Coronary artery (tissue), 2 donors: ENCODE data around the gene CINP.

Experiments used
- DNase-seq: peaks from one replicate; pipeline ENCODE4 v3.0.0-alpha.2; 2017; ENCODE audit warnings: low spot score
- H3K27ac ChIP-seq, 2 donors: fragments of 200-600 bp; sonication (generic); one replicate each; pipeline ENCODE4 v1.5.1; 2016 to 2019
- H3K4me3 ChIP-seq: fragments of 200-600 bp; sonication (generic); 2 replicates; pipeline ENCODE4 v1.5.1; 2016; ENCODE audit warnings: mild to moderate bottlenecking, moderate library complexity
- CTCF ChIP-seq: fragments of 200-600 bp; sonication (generic); IDR thresholded peaks from one replicate; pipeline ENCODE4 v1.5.1; 2019; ENCODE audit warnings: antibody characterized with exemption

CINP gene

GRCh38 chr14:102346645-102347044, 16.0 kb downstream of the CINP start:
- TF ChIP-seq CTCF = no peak
- no peak for DNase-seq
- no peak overlapping the region for H3K4me3 ChIP-seq
- no peak overlapping the region for H3K27ac ChIP-seq

DNA sequence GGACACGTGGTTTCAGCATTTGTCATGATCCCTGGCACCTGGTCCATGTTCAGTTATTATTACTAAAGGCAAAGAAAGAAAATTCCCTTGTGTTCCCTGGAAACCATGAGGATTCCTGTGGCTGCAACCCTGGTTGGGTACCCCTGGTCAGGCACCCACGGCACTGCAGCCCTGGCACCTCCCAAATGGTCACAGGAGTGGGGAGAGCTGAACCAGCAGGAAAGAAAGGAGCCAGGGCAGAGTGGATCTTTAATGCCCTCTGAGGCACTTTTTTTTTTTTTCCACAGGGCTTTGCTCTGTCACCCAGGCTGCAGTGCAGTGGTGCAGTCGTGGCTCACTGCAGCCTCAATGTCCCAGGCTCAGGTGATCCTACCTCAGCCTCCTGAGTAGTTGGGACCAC, 17.5 kb downstream of the CINP start:
- Histone ChIP-seq H3K4me3 (no peak overlapping the region), H3K27ac (no peak overlapping the region)
- no peak for TF ChIP-seq CTCF
- DNase-seq = no peak

DNA sequence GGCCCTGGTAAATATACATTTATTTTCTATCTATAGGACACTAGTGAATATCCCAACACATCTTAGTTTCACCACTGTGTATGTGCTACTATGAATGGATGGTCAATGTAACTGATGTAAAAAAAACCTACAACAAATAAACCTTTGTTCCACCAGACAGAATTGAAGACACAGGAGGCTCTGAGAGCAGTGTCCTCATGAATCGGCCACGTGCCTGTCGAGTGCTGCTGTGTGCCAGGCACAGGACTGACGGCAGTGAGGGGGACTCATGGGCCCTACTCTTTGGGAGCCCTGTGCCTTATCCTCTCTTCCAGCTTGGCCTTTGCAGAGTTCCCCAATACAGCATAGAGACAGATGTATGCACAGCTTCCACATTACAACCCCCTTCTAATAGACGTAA, 18.2 kb downstream of the CINP start:
- Histone ChIP-seq H3K27ac (no peak overlapping the region), H3K4me3 (no peak overlapping the region)
- TF ChIP-seq CTCF = no peak
- no peak for DNase-seq

DNA sequence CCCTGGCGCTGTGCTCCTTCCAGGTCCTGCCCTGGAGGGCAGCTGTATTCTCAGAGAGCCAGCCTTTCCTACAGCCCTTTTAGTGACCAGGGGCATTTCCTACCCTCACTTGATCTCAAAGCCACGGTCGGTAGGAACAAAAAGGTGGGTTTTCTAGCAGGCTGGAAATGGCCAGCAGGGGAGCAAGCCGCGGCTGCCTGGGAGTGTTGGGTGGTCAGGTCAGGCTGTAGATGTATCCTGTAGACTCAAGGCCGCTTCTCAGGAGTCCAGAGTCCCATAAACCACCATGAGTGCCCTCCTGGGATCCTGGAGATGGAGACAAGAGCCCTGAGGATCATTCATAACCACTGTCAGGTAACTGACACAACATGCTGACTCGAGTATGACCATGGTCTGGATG, 18.6 kb downstream of the CINP start:
- no peak for TF ChIP-seq CTCF
- Histone ChIP-seq H3K4me3 (no peak overlapping the region), H3K27ac (no peak overlapping the region)
- no peak for DNase-seq

- no peak for TF ChIP-seq CTCF
- Histone ChIP-seq H3K27ac (no peak overlapping the region), H3K4me3 (no peak overlapping the region)
- DNase-seq = no peak
Measured at GRCh38 chr14:102342238-102342637, 20.5 kb downstream of the CINP start.

DNA sequence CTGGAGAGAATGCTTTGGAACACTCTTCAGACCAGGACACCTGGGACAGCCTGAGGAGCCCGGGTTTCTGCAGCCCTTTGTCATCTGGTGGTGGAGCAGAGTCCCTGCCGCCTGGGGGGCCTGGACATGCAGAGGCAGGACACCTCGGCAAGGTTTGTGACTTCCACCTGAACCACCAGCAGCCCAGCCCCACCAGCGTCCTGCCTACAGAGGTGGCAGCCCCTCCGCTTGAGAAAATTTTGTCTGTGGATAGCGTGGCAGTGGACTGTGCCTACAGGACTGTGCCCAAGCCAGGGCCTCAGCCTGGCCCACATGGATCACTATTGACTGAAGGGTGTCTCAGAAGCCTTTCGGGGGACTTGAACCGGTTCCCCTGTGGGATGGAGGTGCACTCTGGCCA, 21.1 kb downstream of the CINP start:
- TF ChIP-seq CTCF = no peak
- Histone ChIP-seq H3K27ac (no peak overlapping the region), H3K4me3 (no peak overlapping the region)
- DNase-seq = no peak

DNA sequence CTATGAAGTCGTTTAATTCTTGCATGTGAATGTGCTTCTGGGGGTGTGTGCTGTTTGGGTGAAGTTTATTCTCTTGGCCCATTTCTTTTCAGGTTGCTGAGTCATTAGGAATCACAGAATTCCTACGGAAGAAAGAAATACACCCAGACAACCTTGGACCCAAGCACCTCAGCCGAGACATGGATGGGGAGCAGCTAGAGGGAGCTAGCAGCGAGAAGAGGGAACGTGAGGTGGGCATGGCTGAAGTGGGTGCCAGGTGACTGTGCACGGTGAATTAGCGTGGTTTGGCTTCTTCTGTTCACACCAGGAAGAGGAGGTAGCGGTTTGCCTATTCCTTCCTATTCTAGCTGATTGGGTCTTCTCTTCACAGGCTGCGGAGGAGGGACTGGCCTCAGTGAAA, 24.0 kb downstream of the CINP start:
- H3K4me3 ChIP-seq = no peak overlapping the region
- no peak for DNase-seq
- H3K27ac ChIP-seq = no peak overlapping the region
- TF ChIP-seq CTCF = no peak
